CD4-positive, alpha-beta T cell (primary cell): ENCODE results near the gene PLXNA1. TPM values are rescaled to one million over a fixed set of nuclear protein-coding genes. Genes with fewer than 3 reads are reported as not detected.

Source experiments
- ATAC-seq: fragments of 200-7000 bp; cut with Tn5 transposase; one replicate; pipeline ENCODE4 v1.10.0; 2022; ENCODE audit warnings: mild to moderate bottlenecking; ENCODE audit not compliant: poor library complexity
- CTCF ChIA-PET: fragments of 350-600 bp; sonication (Branson Sonifier 250); formaldehyde crosslinking; loops from one replicate; lab custom pipeline; 2021; ENCODE audit warnings: antibody characterized with exemption, inconsistent platforms; lab: Charles Lee
- POLR2A ChIA-PET: fragments of 350-600 bp; sonication (Branson Sonifier 250); formaldehyde crosslinking; loops from one replicate; lab custom pipeline; 2021; ENCODE audit warnings: antibody characterized with exemption, inconsistent platforms; lab: Charles Lee
- DNase-seq, 14 experiments: peaks; one replicate each; pipeline ENCODE4 v3.0.0-alpha.2; 2013 to 2020; ENCODE audit warnings: mixed read lengths in 2 of 14
- H3K27ac ChIP-seq, 2 donors: one replicate each; pipeline versions ENCODE4 v1.5.1 to v1.7.0; 2013; ENCODE audit warnings: low read length in 2 of 2, low read depth in 1 of 2, mild to moderate bottlenecking in 1 of 2
- H3K27me3 ChIP-seq, 2 experiments: 1 replicate in 1 of 2; 2 replicates in 1 of 2; pipeline versions ENCODE4 v1.6.1 to v1.7.0; 2013; ENCODE audit warnings: low read length in 2 of 2, control low read depth in 1 of 2, mild to moderate bottlenecking in 1 of 2, moderate library complexity in 1 of 2; ENCODE audit not compliant: insufficient read depth in 2 of 2, control insufficient read depth in 1 of 2
- H3K36me3 ChIP-seq: one replicate; pipeline ENCODE4 v1.6.1; 2013; ENCODE audit warnings: low read length, control low read depth; ENCODE audit not compliant: insufficient read depth
- H3K4me1 ChIP-seq: one replicate; pipeline ENCODE4 v1.6.1; 2013; ENCODE audit warnings: low read length, control low read depth; ENCODE audit not compliant: insufficient read depth
- H3K4me3 ChIP-seq: one replicate; pipeline ENCODE4 v1.5.1; 2013; ENCODE audit warnings: mild to moderate bottlenecking, low read length, moderate library complexity
- H3K9me3 ChIP-seq, 2 experiments: 1 replicate in 1 of 2; 2 replicates in 1 of 2; pipeline versions ENCODE4 v1.6.1 to v1.7.0; 2013; ENCODE audit warnings: low read length in 2 of 2, mild to moderate bottlenecking in 2 of 2, control low read depth in 1 of 2, moderate library complexity in 1 of 2; ENCODE audit not compliant: control insufficient read depth in 1 of 2, insufficient read depth in 1 of 2
- H3K27ac Mint-ChIP-seq: one replicate; pipeline ENCODE4 v1.8.0; 2020; ENCODE audit warnings: mixed read lengths
- H3K27me3 Mint-ChIP-seq: one replicate; pipeline ENCODE4 v1.8.0; 2021; ENCODE audit warnings: mixed read lengths
- H3K36me3 Mint-ChIP-seq: one replicate; pipeline ENCODE4 v1.8.0; 2021; ENCODE audit warnings: low read depth, mixed read lengths
- H3K4me1 Mint-ChIP-seq: one replicate; pipeline ENCODE4 v1.8.0; 2021; ENCODE audit warnings: low read depth, mixed read lengths
- H3K4me3 Mint-ChIP-seq: one replicate; pipeline ENCODE4 v1.8.0; 2020; ENCODE audit warnings: mild to moderate bottlenecking, mixed read lengths
- H3K9me3 Mint-ChIP-seq: one replicate; pipeline ENCODE4 v1.8.0; 2020; ENCODE audit warnings: mixed read lengths
- CTCF ChIP-seq: fragments of 200-600 bp; IDR thresholded peaks from one replicate; pipeline ENCODE4 v1.8.0; 2022; ENCODE audit warnings: antibody characterized with exemption, mild to moderate bottlenecking
- intact Hi-C, 2 experiments: fragments of 100-400 bp; cut with DNase I in 1 of 2; cut with micrococcal nuclease in 1 of 2; formaldehyde crosslinking; loops; one replicate each; pipeline versions ENCODE4 v1.15.1 to v1.9.0; 2023 to 2025; cut with DNase I, micrococcal nuclease
- total RNA-seq, 174 experiments: library from RNA in 2 of 174; stranded (reverse) in 2 of 174; gene quantifications; one replicate each; pipeline ENCODE4 v1.2.3 and lab custom pipeline; 2021 to 2026

The PLXNA1 gene
- total RNA-seq, 2 experiments from 2014 or later, result 9.8 to 10.6 TPM

GRCh38 chr3:126972866-126973265 lies 10.0 kb upstream of the PLXNA1 start:
- ATAC-seq, result no peak
- CTCF ChIA-PET, result no interaction called here
- no peaks in the 10 kb centered on the region for H3K36me3 ChIP-seq

GRCh38 chr3:126973814-126974213 lies 9.1 kb upstream of the PLXNA1 start:
- DNase-seq (no peak), ATAC-seq (no peak)
- intact Hi-C loops, result no loop called here
- Histone ChIP-seq H3K27me3 (peaks cover 4 to 16% of the 10 kb centered on the region in 2 experiments), H3K27ac (no peak overlapping the region), H3K9me3 (peaks cover 6 to 8% of the 10 kb centered on the region in 2 experiments), H3K4me3 (no peak overlapping the region), H3K36me3 (no peaks in the 10 kb centered on the region), H3K4me1 (no peaks in the 10 kb centered on the region)
- POLR2A ChIA-PET, result interaction anchor here (1.6 kb wide), 1 partner anchor 9 kb away, joined by 4 read pairs; the partner anchor contains the start of gene PLXNA1
- H3K4me3 Mint-ChIP-seq, result no peak overlapping the region
- H3K27ac Mint-ChIP-seq, result no peak overlapping the region
- CTCF ChIA-PET, result no interaction called here
- H3K9me3 Mint-ChIP-seq, result peaks cover 7% of the 10 kb centered on the region
- H3K27me3 Mint-ChIP-seq, result peaks cover 24% of the 10 kb centered on the region
- no peak for TF ChIP-seq CTCF
- no peaks in the 10 kb centered on the region for H3K4me1 Mint-ChIP-seq
- H3K36me3 Mint-ChIP-seq, result no peaks in the 10 kb centered on the region

More at GRCh38 chr3:126972866-126973265, 10.0 kb upstream of the PLXNA1 start:
- Mint-ChIP-seq H3K4me1 (no peaks in the 10 kb centered on the region), H3K36me3 (no peaks in the 10 kb centered on the region), H3K27me3 (peaks cover 16% of the 10 kb centered on the region), H3K9me3 (peaks cover 7% of the 10 kb centered on the region), H3K27ac (no peak overlapping the region), H3K4me3 (no peak overlapping the region)
- Histone ChIP-seq H3K27me3 (peaks cover 4 to 15% of the 10 kb centered on the region in 2 experiments), H3K27ac (no peak overlapping the region), H3K9me3 (peaks cover 6 to 8% of the 10 kb centered on the region in 2 experiments), H3K4me3 (no peak overlapping the region), H3K4me1 (no peaks in the 10 kb centered on the region)
- DNase-seq, result no peak
- TF ChIP-seq CTCF, result no peak
- intact Hi-C loops, result no loop called here
- POLR2A ChIA-PET, result interaction anchor here (1.6 kb wide), 1 partner anchor 10 kb away, joined by 4 read pairs; the partner anchor contains the start of gene PLXNA1

GRCh38 chr3:126974756-126975155 lies 8.2 kb upstream of the PLXNA1 start:
- no peak overlapping the region for H3K4me3 Mint-ChIP-seq
- H3K4me1 Mint-ChIP-seq, result no peaks in the 10 kb centered on the region
- no peak for TF ChIP-seq CTCF
- ChIA-PET CTCF (no interaction called here), POLR2A (no interaction called here)
- Histone ChIP-seq H3K4me1 (no peaks in the 10 kb centered on the region), H3K36me3 (no peaks in the 10 kb centered on the region), H3K9me3 (peaks cover 6 to 8% of the 10 kb centered on the region in 2 experiments), H3K27me3 (peaks cover 4 to 20% of the 10 kb centered on the region in 2 experiments), H3K27ac (no peak overlapping the region), H3K4me3 (no peak overlapping the region)
- peaks cover 7% of the 10 kb centered on the region for H3K9me3 Mint-ChIP-seq
- H3K27me3 Mint-ChIP-seq, result peaks cover 24% of the 10 kb centered on the region
- no peak for ATAC-seq
- intact Hi-C loops, result no loop called here
- H3K27ac Mint-ChIP-seq, result no peak overlapping the region
- H3K36me3 Mint-ChIP-seq, result no peaks in the 10 kb centered on the region
- no peak for DNase-seq
